HepG2 (cell line): ENCODE results near the gene SKA2. TPM values are rescaled to one million over a fixed set of nuclear protein-coding genes. Genes with fewer than 3 reads are reported as not detected.

Experiments
- ATF7 ChIP-seq, 2 experiments: fragments of 450-650 bp in 1 of 2; sonication (generic) in 1 of 2; formaldehyde crosslinking in 1 of 2; IDR thresholded peaks; 2 replicates each; pipeline versions ENCODE4 v1.4.0 to v1.6.1; 2016 to 2020; ENCODE audit warnings: antibody characterized with exemption in 1 of 2, mild to moderate bottlenecking in 1 of 2, missing genetic modification reagents in 1 of 2
- BCLAF1 ChIP-seq: fragments of 450-650 bp; IDR thresholded peaks from 2 replicates; pipeline ENCODE4 v1.6.1; 2017; ENCODE audit warnings: mild to moderate bottlenecking
- BHLHE40 ChIP-seq: IDR thresholded peaks from 2 replicates; pipeline ENCODE4 v1.6.1; 2011; ENCODE audit warnings: low read length, improper control_type of control experiment
- EED ChIP-seq: sonication (generic); formaldehyde crosslinking; IDR thresholded peaks from 2 replicates; pipeline ENCODE4 v1.5.0; 2020; ENCODE audit warnings: mild to moderate bottlenecking, missing genetic modification reagents
- GATAD1 ChIP-seq: IDR thresholded peaks from 2 replicates; pipeline ENCODE4 v1.6.1; 2016; ENCODE audit warnings: missing genetic modification reagents, missing compliant biosample characterization
- IRX3 ChIP-seq: sonication (generic); formaldehyde crosslinking; IDR thresholded peaks from 2 replicates; pipeline ENCODE4 v1.8.1; 2023; ENCODE audit warnings: mild to moderate bottlenecking, low read depth, missing genetic modification reagents, borderline replicate concordance
- JARID2 ChIP-seq: sonication (generic); formaldehyde crosslinking; IDR thresholded peaks from 2 replicates; pipeline ENCODE4 v1.8.1; 2023; ENCODE audit warnings: missing genetic modification reagents, inconsistent platforms; ENCODE audit not compliant: insufficient replicate concordance
- MAFF ChIP-seq: IDR thresholded peaks from 2 replicates; pipeline ENCODE4 v1.6.1; 2011; ENCODE audit warnings: low read depth, low read length, improper control_type of control experiment
- MTA1 ChIP-seq: sonication (generic); formaldehyde crosslinking; IDR thresholded peaks from 2 replicates; pipeline ENCODE4 v1.4.0; 2020; ENCODE audit warnings: missing genetic modification reagents, mild to moderate bottlenecking, borderline replicate concordance
- NKX3-1 ChIP-seq: sonication (generic); formaldehyde crosslinking; IDR thresholded peaks from 2 replicates; pipeline ENCODE4 v1.5.0; 2020; ENCODE audit warnings: missing genetic modification reagents
- NONO ChIP-seq, 2 experiments: fragments of 450-650 bp in 1 of 2; sonication (generic) in 1 of 2; formaldehyde crosslinking in 1 of 2; IDR thresholded peaks in 1 of 2; conservative IDR thresholded peaks in 1 of 2; 2 replicates each; pipeline versions ENCODE4 v1.6.1 to v1.8.0; 2017 to 2022; ENCODE audit warnings: mild to moderate bottlenecking in 1 of 2, missing genetic modification reagents in 1 of 2, moderate library complexity in 1 of 2
- PTBP1 ChIP-seq: fragments of 200-400 bp; formaldehyde crosslinking; IDR thresholded peaks from 2 replicates; pipeline ENCODE4 v1.6.1; 2018; ENCODE audit warnings: low read length, low read depth; ENCODE audit not compliant: poor library complexity, severe bottlenecking
- RFXAP ChIP-seq: sonication (generic); formaldehyde crosslinking; IDR thresholded peaks from 2 replicates; pipeline ENCODE4 v1.4.0; 2020; ENCODE audit warnings: missing genetic modification reagents, borderline replicate concordance
- SRF ChIP-seq: IDR thresholded peaks from 2 replicates; pipeline ENCODE4 v1.6.1; 2011; ENCODE audit warnings: mild to moderate bottlenecking, low read depth, low read length, moderate library complexity
- TCF7L2 ChIP-seq: IDR thresholded peaks from 2 replicates; pipeline ENCODE4 v1.6.1; 2011; ENCODE audit warnings: mild to moderate bottlenecking, low read depth, low read length, moderate library complexity
- TOE1 ChIP-seq: sonication (generic); formaldehyde crosslinking; IDR thresholded peaks from 2 replicates; pipeline ENCODE4 v1.4.0; 2020; ENCODE audit warnings: mild to moderate bottlenecking, missing genetic modification reagents
- UBTF ChIP-seq: sonication (generic); formaldehyde crosslinking; IDR thresholded peaks from 2 replicates; pipeline ENCODE4 v1.4.0; 2020; ENCODE audit warnings: mild to moderate bottlenecking, missing genetic modification reagents
- ZFY ChIP-seq: sonication (generic); formaldehyde crosslinking; IDR thresholded peaks from 2 replicates; pipeline ENCODE4 v1.4.0; 2020; ENCODE audit warnings: missing genetic modification reagents
- ZMYM2 ChIP-seq: sonication (generic); formaldehyde crosslinking; IDR thresholded peaks from 2 replicates; pipeline ENCODE4 v1.8.0; 2022; ENCODE audit warnings: mild to moderate bottlenecking, missing genetic modification reagents
- ZNF253 ChIP-seq: sonication (generic); formaldehyde crosslinking; IDR thresholded peaks from 2 replicates; pipeline ENCODE4 v1.8.0; 2022; ENCODE audit warnings: mild to moderate bottlenecking, missing genetic modification reagents, borderline replicate concordance
- ZNF550 ChIP-seq: sonication (generic); formaldehyde crosslinking; IDR thresholded peaks from 2 replicates; pipeline ENCODE4 v1.4.0; 2020; ENCODE audit warnings: mild to moderate bottlenecking, missing genetic modification reagents, borderline replicate concordance
- ZNF775 ChIP-seq: sonication (generic); formaldehyde crosslinking; IDR thresholded peaks from 2 replicates; pipeline ENCODE4 v1.4.0; 2020; ENCODE audit warnings: missing genetic modification reagents, mild to moderate bottlenecking, moderate library complexity, borderline replicate concordance
- ZNF788 ChIP-seq: sonication (generic); formaldehyde crosslinking; IDR thresholded peaks from 2 replicates; pipeline ENCODE4 v1.5.0; 2020; ENCODE audit warnings: mild to moderate bottlenecking, missing genetic modification reagents, borderline replicate concordance
- polyA plus RNA-seq, 8 experiments: library from polyadenylated mRNA; depleted of rRNA in 3 of 8; stranded (reverse) in 7 of 8; unstranded in 1 of 8; fragments of >200 nt; fragmentation: Illumina TruSeq in 4 of 8; extraction: Trizol in 4 of 8; gene quantifications; 2 replicates each; pipeline versions ENCODE4 v1.2.1 to v1.2.3, GENCODE V29; 2011 to 2016; ENCODE audit warnings: low read depth in 4 of 8, missing spikeins in 1 of 8, mixed read lengths in 1 of 8; ENCODE audit not compliant: insufficient read depth in 1 of 8
- total RNA-seq, 5 experiments: library from RNA; depleted of rRNA; stranded (reverse); fragments of >200 nt; fragmentation: Illumina TruSeq; extraction: Trizol; gene quantifications; 2 replicates each; pipeline ENCODE4 v1.2.3, GENCODE V29; 2016; ENCODE audit warnings: low read depth in 1 of 5

The SKA2 gene
- total and polyA plus RNA-seq, 2 of the 13 experiments (the other 11 are each of a cell fraction or from before 2014, with no cell fraction given): 18.6 to 91.8 TPM

GRCh38 chr17:59106463-59107305 is 48.3 kb downstream of the SKA2 start, which contains the start of gene TRIM37 (continued):
- peak; percentile 60 for TF ChIP-seq BHLHE40
- peak; percentile 14; the same call in 1 of the 2 replicates for TF ChIP-seq TOE1
- TF ChIP-seq ZFY (CRISPR knock-in tag): peak; percentile 86
- TF ChIP-seq GATAD1 (CRISPR knock-in tag): peak; percentile 82
- TF ChIP-seq BCLAF1: no peak
- TF ChIP-seq ZNF775: 0 out of 2 replicates have a peak, but pooled peaks have one; percentile 26
- TF ChIP-seq SRF: no peak
- no peak for TF ChIP-seq ZNF550
- no peak; the same call in none of the 2 replicates for TF ChIP-seq NKX3-1 (CRISPR knock-in tag)
- TF ChIP-seq EED: peak; percentile 62
- peak; percentile 35 for TF ChIP-seq JARID2
- peak; percentile 97 for TF ChIP-seq UBTF (CRISPR knock-in tag)
- TF ChIP-seq ZNF788: peak; percentile 96
- TF ChIP-seq ATF7 (IDR thresholded peaks at IDR 0.05): no peak
- TF ChIP-seq ATF7 (CRISPR knock-in tag; IDR thresholded peaks at IDR 0.05): no peak; the same call in none of the 2 replicates
- TF ChIP-seq MTA1 (CRISPR knock-in tag): peak; percentile 58
- peak; percentile 89; the same call in 1 of the 2 replicates for TF ChIP-seq RFXAP (CRISPR knock-in tag)
- peak; percentile 77 for TF ChIP-seq ZMYM2 (CRISPR knock-in tag)
- peak; percentile 82; the same call in 1 of the 2 replicates for TF ChIP-seq ZNF253 (CRISPR knock-in tag)
- TF ChIP-seq PTBP1: no peak
- no peak for TF ChIP-seq NONO (IDR thresholded peaks at IDR 0.05)
- TF ChIP-seq NONO (CRISPR knock-in tag; conservative IDR thresholded peaks at IDR 0.05): peak; percentile 98
- no peak for TF ChIP-seq MAFF
- TF ChIP-seq IRX3: peak; percentile 71; the same call in 1 of the 2 replicates
- no peak for TF ChIP-seq TCF7L2
